ENCODE measurements around the gene C10orf67.
"Not testable (repeated sequence)": the region's sequence is repeated elsewhere in the genome, so short reads cannot be mapped to it uniquely, and the experiment has no call there.

C10orf67 gene

DNA sequence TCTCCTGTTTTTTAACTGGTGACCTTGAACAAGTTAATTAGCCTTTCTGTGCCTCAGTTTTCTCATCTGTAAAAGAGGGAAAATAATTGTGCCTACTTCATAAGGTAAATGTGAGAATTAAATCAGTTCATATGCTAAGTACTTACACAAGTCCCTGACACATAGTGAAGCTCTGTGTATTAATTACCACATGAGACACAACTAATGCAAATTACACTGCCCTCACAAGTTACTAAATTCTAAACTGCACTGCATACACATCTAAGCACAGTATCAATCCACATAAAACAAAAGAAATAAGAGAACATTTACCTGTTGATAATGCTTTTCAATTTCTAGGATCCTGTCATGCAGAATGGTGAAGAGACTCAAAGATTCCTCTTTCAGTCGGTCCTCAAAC lies 22.5 kb downstream of the C10orf67 start:
- DNase-seq: no peak

DNA sequence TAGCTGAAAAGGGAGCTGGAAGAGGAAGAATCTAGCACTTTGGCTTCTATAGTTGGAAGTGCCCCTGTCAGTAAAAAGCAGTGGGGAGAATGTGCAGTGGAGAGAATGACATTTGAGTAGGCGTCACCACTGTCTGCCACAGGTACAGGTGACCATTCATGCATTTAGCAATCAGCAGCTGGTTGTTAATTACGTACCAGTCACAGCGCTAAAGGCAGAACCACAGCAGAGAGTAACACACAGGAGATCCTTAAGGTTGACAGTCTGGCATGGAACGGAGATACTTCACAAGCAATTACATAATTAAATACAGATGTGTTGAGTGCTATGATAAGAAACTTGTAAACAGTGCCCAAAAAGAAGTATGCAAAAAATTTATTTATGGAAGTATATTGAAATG lies 24.8 kb downstream of the C10orf67 start:
- no peak for DNase-seq

- DNase-seq: no peak
Measured at GRCh38 chr10:23318359-23318758, 26.2 kb downstream of the C10orf67 start.

DNA sequence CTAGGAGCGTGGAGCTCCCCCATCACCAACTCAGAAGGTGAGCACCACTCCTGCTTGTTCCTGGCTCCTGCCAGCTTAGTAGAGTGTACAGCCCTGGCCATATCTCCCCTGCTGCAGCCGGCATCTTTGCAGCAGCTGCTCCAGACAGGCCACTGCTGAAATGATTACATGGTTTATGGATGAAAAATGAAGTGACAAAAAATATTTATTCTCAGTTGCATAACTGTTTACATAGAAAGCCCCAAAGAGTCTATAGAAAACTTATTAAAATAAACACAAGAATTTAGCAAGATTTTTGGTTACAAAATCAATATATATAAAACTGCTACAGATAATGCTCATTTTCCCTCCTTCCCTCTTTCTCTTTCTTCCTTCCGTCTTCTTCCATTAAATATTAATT lies 27.2 kb downstream of the C10orf67 start:
- no peak for DNase-seq

GRCh38 chr10:23316406-23316805 lies 28.2 kb downstream of the C10orf67 start:
- no peak for DNase-seq

DNA sequence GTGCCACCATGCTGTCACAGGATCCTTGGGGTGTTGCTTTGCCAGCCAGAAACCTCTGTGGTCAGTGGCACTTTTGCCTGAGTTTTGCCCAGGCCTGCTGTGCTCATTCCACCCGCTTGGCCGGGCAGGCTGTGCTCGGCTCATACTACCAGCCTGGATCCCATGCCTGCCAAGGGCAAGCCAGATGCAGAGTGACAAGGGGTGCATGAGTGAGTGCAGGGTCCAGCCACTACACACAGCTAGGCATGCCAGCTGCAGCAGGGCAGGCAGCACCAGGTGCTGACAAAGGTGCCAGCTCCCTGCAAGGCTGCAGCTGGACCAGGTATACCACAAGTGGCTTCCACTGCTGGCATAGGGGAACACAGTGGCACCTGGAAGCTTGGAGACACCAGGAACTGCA lies 28.6 kb downstream of the C10orf67 start:
- no peak for DNase-seq

DNA sequence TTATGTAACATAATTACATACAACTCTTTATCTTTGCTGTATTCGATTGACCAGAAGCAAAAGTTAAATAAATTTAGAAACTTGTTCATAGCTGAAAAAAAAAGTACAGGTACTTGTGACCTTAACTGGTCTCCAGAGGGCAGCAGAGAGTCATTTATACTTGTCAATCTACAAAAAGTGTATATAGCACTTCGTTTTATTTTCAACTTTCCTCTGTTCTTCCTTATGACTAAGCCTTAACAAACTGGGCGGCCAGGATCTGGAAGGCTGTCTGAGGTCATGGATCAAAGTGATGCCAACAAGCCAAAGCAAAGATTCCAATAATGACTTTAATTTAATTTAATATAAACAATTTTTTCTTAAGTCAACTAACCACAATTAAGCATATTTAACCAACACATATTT lies 29.8 kb downstream of the C10orf67 start:
- peak; percentile 66 for DNase-seq

GRCh38 chr10:23311034-23311433 lies 33.6 kb downstream of the C10orf67 start:
- DNase-seq: no peak

GRCh38 chr10:23310404-23310803 lies 34.2 kb downstream of the C10orf67 start:
- no peak for DNase-seq

- DNase-seq: not testable (repeated sequence)
Measured at GRCh38 chr10:23299961-23300360, 44.6 kb downstream of the C10orf67 start.

- no peak for DNase-seq
Measured at GRCh38 chr10:23294638-23295247, 49.9 kb downstream of the C10orf67 start.

DNA sequence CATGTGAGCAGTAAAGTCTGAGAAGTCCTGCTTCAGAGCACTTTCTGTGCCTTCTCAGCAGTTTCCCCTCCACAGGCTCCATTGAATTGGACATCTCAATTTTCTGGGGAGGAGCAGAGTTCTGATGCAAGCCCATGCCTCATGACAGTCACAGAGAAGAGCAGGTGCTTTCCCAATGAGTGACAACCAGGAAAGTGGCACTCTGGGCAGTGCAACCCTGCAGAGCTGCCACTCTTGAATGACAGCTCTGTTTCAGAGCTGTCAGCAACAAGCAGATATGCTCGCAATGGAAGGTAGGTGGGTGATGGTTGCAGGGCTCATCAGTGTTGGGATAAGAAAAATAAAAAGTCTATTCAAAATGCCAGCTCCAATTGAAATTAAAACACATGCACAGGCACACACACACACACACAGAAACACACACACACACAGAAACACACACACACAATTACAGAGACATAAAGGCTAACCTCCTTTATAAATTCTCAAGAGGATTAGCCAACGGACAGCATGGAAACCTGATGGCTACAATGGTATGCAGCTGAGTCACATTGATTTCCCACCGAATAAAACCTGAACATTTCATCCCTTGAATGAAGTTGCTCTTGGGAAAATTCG lies 50.5 kb downstream of the C10orf67 start:
- DNase-seq: no peak

- DNase-seq: no peak
Measured at GRCh38 chr10:23293145-23293724, 51.4 kb downstream of the C10orf67 start.

- no peak for DNase-seq
Measured at GRCh38 chr10:23291551-23292334, 52.9 kb downstream of the C10orf67 start.

DNA sequence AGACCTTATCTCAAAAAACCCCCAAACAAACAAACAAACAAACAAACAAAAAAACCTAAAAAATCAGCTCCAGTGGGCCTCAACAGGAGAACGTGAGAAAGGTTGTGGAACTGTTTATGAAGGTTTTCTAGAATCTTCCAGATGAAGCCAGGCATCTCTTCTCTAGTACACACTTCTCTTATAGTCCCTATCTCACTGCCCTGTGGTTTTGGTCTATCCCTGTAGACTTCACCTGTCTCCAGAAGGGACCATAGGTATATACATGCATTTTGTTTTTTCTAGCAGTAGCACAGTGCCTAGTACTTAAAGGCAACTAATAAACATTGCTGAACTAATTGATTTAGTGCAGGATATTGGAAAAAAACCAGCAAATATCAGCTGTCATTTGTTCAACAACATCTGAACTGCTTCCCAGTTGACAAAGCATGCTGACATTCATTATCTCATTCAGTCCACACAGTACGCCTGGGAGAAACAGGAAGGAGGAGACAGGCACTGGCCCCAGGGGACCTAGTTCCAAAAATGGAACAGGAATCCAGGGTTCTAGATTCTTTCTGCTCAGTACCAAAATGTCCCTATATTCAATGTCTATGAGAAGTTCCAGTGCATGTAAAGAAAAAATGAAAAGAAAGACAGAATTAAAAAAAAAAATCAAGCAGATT lies 59.8 kb downstream of the C10orf67 start:
- no peak for DNase-seq

DNA sequence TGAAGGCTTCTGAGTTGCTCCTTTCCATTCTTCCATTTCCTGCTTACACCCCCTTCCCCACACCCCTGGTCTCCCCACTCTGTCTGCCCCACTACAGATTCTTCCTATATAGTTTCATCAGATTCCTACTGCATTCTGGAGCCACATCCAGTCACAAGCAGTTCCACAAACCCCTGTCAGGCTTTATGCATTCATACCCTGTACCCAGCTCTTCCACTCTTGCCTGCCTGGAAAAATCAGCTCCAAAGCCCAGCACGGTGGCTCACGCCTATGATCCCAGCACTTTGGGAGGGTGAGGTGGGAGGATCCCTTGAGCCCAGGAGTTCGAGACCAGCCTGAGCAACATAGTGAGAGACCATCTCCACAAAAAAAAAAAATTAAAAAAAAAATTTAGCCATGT lies 60.4 kb downstream of the C10orf67 start:
- DNase-seq: no peak

DNA sequence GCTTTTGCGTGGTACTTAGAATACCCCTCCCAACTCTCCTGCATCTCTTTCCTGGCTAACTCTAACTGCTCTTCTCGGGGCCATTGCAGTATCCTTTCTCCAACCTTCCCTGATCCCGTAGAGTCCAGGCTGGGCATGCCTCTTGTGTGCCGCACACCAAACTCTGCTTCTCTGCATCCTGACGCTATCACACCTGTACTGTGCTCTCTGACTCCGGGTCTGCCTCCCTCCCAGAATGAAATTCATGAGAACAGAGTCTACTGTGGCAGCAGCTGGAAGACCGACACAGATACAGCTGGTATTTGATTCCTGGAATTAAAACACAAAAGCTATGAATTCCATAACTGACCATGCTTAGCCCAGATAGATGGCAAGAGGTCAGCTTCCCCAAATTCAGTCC lies 60.9 kb downstream of the C10orf67 start:
- DNase-seq: no peak

DNA sequence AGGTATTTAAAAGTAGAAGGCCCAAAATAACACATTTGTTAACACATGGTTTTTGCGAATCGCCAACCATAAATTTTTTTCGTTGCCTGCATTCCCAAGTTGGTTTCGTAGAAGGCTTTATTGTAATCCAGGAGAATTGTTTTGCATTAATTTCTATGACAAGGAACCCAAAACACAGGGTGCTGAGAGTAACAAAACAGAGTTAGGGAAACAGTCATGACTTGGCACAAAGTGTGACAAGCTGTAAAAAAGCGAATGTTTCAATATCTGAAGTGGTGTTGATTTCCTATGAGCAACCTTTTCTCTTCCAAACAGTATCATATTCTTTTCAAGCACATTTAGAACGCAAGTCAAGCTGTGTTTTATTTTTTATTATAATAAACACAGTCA lies 63.6 kb downstream of the C10orf67 start:
- DNase-seq: no peak

DNA sequence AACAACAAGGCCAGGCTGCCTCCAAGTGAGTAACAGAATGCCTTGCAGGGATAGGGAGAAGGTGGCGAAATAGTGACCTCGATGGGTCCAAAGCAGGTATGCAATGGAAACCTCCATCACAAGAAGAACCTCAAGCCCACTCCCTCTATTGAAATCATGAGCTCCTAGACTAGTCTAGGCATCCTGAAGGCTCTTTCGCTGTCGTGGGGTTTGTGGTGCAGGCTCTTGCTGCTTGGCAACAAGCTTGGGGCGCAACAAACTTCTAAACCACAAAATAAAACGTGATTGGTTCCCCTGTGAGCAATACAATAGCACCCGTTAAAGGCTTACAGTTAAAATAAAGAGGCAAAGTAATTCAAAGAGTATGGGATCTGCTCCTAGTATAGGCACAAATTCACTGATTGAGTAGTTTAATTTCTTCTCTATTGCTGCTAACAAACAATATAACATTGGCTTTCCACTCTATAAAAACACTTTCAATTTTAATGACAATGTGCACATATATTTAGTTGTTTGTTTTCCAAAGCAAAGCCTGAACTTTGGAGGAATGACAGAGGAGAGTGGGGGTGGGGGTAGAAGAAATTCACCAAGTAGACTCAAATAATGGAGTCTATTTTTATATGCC lies 64.1 kb downstream of the C10orf67 start:
- no peak for DNase-seq

DNA sequence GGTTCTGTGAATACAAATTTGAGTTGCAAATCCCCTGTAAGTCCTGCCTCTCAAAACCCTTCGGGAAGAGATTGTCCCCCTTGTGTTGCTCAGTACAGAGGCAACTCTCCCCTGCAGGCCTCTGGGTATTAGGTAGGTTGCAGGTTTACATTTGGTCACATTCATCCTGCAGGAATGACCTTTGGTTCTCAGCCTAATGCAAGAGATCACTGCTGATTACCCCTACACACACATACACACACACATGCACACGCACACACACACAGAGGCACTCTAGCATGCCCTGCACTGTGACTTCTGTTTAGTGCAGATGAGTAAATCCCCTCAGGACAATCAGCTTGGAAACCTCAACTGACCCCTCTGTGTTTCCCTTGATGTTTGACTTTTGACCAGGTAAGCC lies 69.2 kb downstream of the C10orf67 start:
- no peak for DNase-seq

GRCh38 chr10:23274179-23274578 lies 70.4 kb downstream of the C10orf67 start:
- DNase-seq: not testable (repeated sequence)

DNA sequence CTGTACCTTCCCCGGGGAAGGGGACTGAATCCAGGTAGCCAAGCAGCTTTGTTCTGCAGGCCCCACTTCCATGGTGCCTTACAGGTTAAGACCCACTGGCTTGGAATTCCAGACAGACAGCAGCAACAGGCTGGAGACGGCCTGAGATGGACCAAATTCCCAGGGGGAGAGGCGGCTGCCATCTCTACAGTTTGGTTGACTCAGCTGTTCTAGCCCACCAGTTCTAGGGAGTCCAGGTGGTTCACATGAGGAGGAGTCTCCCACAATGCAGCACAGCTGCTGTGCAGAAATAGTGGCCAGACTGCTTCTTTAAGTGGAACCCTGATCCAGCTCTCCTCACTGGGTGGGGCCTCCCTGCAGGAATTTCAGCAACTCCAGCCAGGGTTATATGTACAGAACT lies 74.1 kb downstream of the C10orf67 start:
- DNase-seq: no peak
